DMS53 treated with DMSO at 0.1 percent for 48 hours (cell line): Measurements from ENCODE around the gene APLP2.
"Not testable (repeated sequence)": the region's sequence is repeated elsewhere in the genome, so short reads cannot be mapped to it uniquely, and the experiment has no call there.

Experiments
- DNase-seq: peaks from one replicate; lab custom pipeline; 2025; ENCODE audit not compliant: unreplicated experiment; lab: John Stamatoyannopoulos, UW

The APLP2 gene

GRCh38 chr11:130069659-130070108 is at the start of gene APLP2:
Gene APLP2 (plus strand): TSS chr11:130069894. CDS start chr11:130069978, 84 bp downstream.
- DNase-seq: peak; percentile 93

- DNase-seq: no peak
These were observed 49.4 kb upstream of the APLP2 start for GRCh38 chr11:130020323-130020722.

- not testable (repeated sequence) for DNase-seq
These were observed 48.1 kb upstream of the APLP2 start for GRCh38 chr11:130021606-130022005.

- DNase-seq: no peak
These were observed 46.9 kb upstream of the APLP2 start for GRCh38 chr11:130022799-130023198.

GRCh38 chr11:130023204-130023603 is 46.5 kb upstream of the APLP2 start:
- no peak for DNase-seq

GRCh38 chr11:130024361-130024760 is 45.3 kb upstream of the APLP2 start:
- DNase-seq: no peak

GRCh38 chr11:130025371-130025770 is 44.3 kb upstream of the APLP2 start:
- no peak for DNase-seq

GRCh38 chr11:130029137-130029536 is 40.6 kb upstream of the APLP2 start:
- DNase-seq: no peak

- DNase-seq: no peak
These were observed 38.6 kb upstream of the APLP2 start for GRCh38 chr11:130031056-130031455.

GRCh38 chr11:130031945-130032344 is 37.7 kb upstream of the APLP2 start:
- DNase-seq: no peak

GRCh38 chr11:130032931-130033330 is 36.8 kb upstream of the APLP2 start:
- no peak for DNase-seq

- no peak for DNase-seq
These were observed 35.5 kb upstream of the APLP2 start for GRCh38 chr11:130034236-130034635.

GRCh38 chr11:130037058-130037457 is 32.6 kb upstream of the APLP2 start:
- no peak for DNase-seq

GRCh38 chr11:130037881-130038585 is 31.7 kb upstream of the APLP2 start:
- no peak for DNase-seq

GRCh38 chr11:130040281-130040940 is 29.3 kb upstream of the APLP2 start:
- no peak for DNase-seq

GRCh38 chr11:130042093-130042591 is 27.6 kb upstream of the APLP2 start:
- DNase-seq: peak; percentile 96

GRCh38 chr11:130043575-130043974 is 26.1 kb upstream of the APLP2 start:
- no peak for DNase-seq

- DNase-seq: no peak
These were observed 22.6 kb upstream of the APLP2 start for GRCh38 chr11:130047141-130047540.

- no peak for DNase-seq
These were observed 20.3 kb upstream of the APLP2 start for GRCh38 chr11:130049328-130049771.

- no peak for DNase-seq
These were observed 19.4 kb upstream of the APLP2 start for GRCh38 chr11:130050257-130050656.

GRCh38 chr11:130051082-130051481 is 18.6 kb upstream of the APLP2 start:
- DNase-seq: no peak

GRCh38 chr11:130052567-130052966 is 17.1 kb upstream of the APLP2 start:
- DNase-seq: no peak
